Hematopoietic multipotent progenitor cell (in vitro differentiated cells): ENCODE results near the gene SEMA3B. TPM values are rescaled to one million over a fixed set of nuclear protein-coding genes. Genes with fewer than 3 reads are reported as not detected.

Experiments
- DNase-seq, 3 donors: peaks; one replicate each; pipeline ENCODE4 v3.0.0-alpha.2; 2011 to 2015; ENCODE audit warnings: low read depth in 2 of 3, low spot score in 2 of 3
- small RNA-seq: library from RNA; depleted of rRNA; stranded (forward); fragments of <200 nt; gene quantifications from one replicate; pipeline ENCODE3, GENCODE V24; 2012
- total RNA-seq: library from RNA; depleted of rRNA; stranded (reverse); fragments of >200 nt; gene quantifications from one replicate; pipeline ENCODE4 v1.2.3, GENCODE V29; 2012

SEMA3B gene
- total RNA-seq, 1 donor: 0.54 TPM

GRCh38 chr3:50325113-50325480 is 56.1 kb downstream of the SEMA3B start:
- no peak for DNase-seq

GRCh38 chr3:50325497-50326181 is 56.7 kb downstream of the SEMA3B start:
- DNase-seq: no peak

GRCh38 chr3:50326182-50326541 is 57.2 kb downstream of the SEMA3B start:
- no peak for DNase-seq

- DNase-seq: no peak
Observed at GRCh38 chr3:50327129-50327528, 58.2 kb downstream of the SEMA3B start.

Small RNA genes within 50 kb of the gene (small RNA-seq; reads per million reads assigned to genes)
- gene MIR5787: not detected

Other genes starting within 250 kb of the SEMA3B start
- gene RBM5, start 180.2 kb upstream of the SEMA3B start, total RNA-seq: 267 TPM
- gene SEMA3F, start 113.8 kb upstream of the SEMA3B start, total RNA-seq: 1.1 TPM
- not detected for gene GNAT1, start 77.5 kb upstream of the SEMA3B start, total RNA-seq
- gene SLC38A3, start 63.9 kb upstream of the SEMA3B start, total RNA-seq: under 0.01 TPM
- 596 TPM for gene GNAI2, start 32.9 kb upstream of the SEMA3B start, total RNA-seq
- not detected for gene LSMEM2, start 9.9 kb downstream of the SEMA3B start, total RNA-seq
- 77.8 TPM for gene IFRD2, start 23.3 kb downstream of the SEMA3B start, total RNA-seq
- gene HYAL3, start 30.3 kb downstream of the SEMA3B start, total RNA-seq: 44.7 TPM
- 88.6 TPM for gene NAA80, start 30.3 kb downstream of the SEMA3B start, total RNA-seq
- 0.27 TPM for gene HYAL1, start 34.4 kb downstream of the SEMA3B start, total RNA-seq
- 39.9 TPM for gene HYAL2, start 53.6 kb downstream of the SEMA3B start, total RNA-seq
- gene TUSC2, start 59.1 kb downstream of the SEMA3B start, total RNA-seq: 28.8 TPM
- 217 TPM for gene RASSF1, start 71.7 kb downstream of the SEMA3B start, total RNA-seq
- 3.8 TPM for gene ZMYND10, start 76.6 kb downstream of the SEMA3B start, total RNA-seq
- gene NPRL2, start 81.6 kb downstream of the SEMA3B start, total RNA-seq: 39.9 TPM
- gene CYB561D2, start 81.7 kb downstream of the SEMA3B start, total RNA-seq: 57.6 TPM
- 49.3 TPM for gene TMEM115, start 90.4 kb downstream of the SEMA3B start, total RNA-seq
- gene CACNA2D2, start 234.5 kb downstream of the SEMA3B start, total RNA-seq: 1.1 TPM